Stimulated activated CD4-positive, alpha-beta T cell treated with anti-CD3 and anti-CD28 coated beads, Interleukin-4, amount 100 ng/mL, for 1 hour (primary cell): ENCODE results near the gene MRPS5.

Experiments used
- DNase-seq: peaks from one replicate; pipeline ENCODE4 v3.0.0-alpha.2; 2020

MRPS5 gene

DNA sequence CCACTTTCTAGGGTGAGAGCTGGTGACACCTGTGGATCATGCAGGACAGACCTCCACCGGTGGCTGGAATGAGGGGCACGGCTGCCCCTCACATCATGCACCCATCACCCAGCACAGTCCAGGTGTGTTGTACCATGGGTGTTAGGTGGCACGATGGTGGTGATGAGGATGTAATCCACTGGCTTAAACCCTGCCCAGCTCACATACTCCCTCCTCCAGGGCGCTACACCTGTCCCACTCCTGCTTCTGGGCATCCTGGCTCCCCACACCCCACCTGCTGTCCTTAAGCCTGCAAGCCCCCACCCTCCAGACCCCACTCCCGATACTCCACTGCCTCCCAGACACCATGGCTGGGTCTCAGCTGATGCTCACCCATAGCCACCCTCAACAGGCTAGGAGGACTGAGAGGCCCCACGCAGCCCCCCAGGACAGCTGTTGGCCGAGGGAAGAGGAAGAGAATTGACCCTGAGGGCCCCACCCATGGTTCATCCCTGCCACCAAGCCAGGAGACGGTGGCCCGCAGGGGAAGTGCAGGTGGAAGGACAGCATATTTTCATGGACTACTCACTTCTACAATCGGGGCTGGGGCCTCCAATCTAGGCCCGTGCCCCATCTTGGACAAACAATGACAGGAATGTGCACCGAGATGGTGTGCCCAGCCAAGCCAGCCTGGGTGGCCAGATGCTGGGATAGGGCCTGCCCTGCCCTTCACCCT, 61.8 kb downstream of the MRPS5 start:
- DNase-seq = no peak

DNA sequence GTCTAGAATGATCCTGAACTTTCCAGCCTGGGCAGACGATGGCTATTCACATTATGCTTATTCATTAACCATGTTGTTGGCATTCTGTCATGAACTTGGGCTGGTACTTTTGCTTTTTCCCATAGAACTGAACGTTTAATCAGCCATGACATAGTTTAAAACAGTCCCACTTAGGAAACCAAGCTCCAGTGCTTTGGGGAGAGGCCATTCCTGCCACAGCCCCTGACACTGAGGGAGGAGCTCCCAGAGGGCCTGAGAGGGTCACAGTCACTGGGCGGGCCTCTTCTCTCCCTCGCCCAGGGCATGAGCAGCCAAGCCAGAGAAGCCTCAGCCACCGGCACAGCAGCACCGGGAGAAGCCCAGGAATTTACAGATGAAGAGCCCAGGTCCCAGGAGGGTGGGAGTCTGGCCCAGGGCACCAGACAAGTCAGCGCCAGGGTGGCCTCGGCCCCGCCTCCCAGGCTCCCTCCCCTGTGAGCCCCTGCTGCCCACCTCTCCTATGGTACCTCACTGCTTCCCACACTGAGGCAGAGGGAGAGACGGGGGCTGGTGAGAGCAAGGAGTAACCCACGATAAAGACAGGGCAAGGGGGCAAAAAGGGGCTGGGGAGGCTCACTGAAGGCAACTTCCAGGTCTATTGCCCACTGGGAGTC, 62.5 kb downstream of the MRPS5 start:
- DNase-seq = no peak

DNA sequence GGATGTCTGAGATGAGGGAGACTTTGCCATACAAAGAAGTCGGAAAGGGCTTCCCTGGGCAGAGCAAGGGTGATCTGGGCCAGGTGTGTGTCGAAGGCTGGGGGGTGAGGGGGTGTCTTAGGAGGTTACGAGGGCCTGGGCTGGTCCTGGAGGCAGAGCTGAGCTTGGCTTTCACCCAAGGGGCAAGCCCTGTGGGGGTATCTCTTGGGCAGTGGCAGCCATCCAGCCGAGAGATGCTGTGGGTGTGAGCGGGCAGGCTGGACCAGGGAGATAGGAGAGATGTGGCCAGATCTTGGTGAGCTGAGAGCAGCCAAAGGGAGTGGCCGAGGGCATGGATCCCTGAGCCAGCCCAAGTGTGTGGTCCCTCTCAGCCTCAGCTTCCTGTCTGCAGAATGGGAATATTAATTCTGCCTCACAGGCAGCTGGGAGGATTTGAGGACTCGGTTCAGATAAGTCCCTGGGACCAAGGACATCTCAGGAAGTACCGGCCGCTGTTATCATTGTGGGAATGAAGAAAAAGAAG, 63.1 kb downstream of the MRPS5 start:
- DNase-seq = no peak

DNA sequence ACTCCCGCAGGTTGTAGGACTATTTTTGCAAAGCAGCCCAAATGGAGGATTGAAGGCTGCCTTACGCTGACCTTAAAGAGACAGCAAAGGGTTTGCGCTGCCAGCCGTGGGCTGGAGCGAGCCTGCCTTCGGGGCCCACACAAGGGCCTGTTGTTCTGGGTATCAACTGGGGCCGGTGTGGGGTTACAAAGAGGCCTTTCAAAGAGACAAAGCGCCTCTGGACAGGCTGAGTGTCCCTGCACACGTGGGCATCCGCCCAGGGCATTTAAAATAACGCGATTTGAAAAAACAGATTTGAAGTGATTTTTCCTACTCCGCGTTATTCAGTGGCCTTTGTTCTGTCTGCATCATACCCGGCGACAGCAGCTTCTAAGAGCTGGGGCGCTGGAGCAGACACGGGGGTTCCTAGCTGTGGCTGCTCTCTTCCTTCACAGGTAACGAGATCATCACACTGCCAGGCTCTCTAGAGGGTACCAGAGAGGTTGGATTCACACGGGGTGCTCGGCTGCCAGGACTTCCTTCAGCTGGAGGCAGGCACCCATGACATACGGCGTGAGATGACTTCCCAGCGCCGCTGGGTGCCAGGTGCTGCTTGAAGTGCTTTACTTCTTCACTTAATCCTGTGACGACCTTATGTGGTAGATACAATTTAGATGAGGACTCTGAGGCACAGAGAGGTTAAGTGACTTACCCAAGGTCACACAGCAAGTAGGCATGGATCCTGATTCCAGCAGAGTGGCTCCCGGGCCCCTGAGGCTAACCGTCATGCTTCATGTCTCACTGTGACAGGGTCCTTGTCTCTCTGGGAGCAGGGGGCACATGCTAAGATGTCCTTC, 63.9 kb downstream of the MRPS5 start:
- no peak for DNase-seq

DNA sequence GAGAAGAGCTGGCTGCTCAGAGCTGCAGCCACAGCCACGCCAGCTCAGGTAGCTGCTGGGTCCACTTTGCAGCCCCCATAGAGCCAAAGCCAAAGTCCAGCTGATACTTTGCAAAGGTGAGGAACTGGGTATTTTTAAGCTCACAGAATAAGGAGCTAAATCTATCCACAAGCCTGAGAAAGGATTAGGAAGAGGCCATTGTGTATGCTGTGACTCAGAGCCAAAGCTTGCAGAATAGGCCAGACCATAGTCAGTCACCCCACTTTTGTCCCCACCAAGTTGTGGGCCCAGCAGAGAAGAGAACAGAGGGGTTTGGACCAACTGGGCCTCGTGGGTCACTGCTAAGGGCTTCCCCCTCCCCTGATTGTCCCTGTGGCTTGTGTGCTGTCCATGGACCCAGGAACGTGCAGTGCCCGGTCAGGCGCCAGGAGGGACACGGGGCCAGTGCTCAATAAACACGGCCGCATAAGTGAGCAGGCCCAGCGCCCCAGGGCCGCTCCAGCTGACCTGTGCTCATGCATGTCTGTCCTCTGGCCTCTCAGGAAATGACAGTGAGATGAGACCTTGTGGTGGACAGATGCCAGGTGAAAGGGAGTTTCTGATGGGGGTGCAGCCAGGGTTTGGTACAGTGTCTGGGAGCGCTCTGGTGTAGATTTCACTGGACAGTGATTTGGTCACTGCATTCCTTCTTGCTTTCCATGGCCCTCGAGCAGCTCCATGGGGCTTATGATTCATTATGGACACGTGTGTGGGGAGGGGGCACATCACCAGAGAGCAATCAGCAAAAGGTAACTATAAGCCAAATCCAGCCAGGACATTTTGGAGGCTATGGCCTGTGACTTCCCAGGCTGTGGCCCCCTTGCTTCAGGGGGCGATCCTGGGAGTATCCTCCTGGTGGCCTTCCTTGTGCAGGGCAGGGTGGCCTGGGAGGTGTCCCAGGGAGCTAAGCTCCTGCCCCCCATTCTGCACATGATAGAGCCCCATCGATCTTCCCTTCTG, 64.8 kb downstream of the MRPS5 start:
- DNase-seq = no peak

DNA sequence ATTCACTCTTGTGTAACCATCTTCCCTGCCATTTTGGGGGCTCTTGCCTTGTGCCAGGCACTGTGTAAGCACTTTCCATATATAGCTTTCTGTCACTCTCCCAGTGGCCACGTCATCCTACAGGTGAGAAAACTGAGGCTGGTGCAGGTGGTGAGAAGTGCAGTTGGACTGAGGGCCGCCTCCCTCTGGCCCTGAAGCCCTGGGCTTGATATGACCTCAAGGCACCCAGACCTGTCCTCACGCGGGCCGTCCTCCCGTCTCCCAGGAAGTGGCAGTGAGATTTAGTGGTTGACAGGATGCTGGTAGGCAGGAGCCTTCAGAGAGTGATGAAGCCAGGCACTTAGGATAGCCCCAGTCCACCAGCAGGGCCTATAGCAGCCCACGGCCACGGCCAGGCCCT, 65.6 kb downstream of the MRPS5 start:
- no peak for DNase-seq

DNA sequence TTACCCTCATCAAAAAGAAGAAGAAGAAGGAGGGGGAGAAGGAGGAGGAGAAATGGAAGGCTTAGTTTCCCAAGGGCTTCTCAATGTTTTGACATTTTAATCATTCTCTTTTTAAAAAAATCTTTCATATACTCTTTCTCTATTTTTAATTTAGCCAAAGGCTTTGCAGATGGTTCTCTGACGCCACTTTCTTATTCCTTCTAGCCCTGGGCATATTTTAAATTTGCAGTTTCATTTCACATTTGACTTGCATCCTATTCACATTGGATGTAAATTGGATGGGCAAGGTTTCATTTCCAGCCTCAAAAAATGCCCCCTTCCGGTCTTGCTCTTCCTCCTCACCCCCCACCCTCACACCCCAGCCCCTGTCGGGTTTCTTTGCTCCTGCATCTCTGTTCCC, 66.3 kb downstream of the MRPS5 start:
- DNase-seq = no peak

DNA sequence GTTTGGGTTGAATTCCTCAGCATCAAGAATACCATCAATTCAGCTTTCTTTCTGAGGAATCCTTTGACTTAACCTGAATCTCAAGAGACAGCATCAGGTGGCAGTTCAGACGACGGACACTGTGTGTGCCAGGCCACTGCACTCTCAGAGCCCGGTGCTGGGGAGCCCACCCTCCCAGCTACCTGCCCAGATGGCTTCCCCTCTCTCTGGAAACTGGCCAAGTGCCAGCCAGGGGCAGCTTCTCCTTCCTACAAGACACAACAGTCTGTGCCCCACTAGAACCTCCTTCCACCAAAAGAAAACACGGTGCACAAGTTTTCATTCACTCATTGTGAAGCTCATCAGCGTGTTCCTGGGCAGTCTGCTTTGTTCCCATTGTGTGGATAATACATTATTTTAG, 67.6 kb downstream of the MRPS5 start:
- no peak for DNase-seq

DNA sequence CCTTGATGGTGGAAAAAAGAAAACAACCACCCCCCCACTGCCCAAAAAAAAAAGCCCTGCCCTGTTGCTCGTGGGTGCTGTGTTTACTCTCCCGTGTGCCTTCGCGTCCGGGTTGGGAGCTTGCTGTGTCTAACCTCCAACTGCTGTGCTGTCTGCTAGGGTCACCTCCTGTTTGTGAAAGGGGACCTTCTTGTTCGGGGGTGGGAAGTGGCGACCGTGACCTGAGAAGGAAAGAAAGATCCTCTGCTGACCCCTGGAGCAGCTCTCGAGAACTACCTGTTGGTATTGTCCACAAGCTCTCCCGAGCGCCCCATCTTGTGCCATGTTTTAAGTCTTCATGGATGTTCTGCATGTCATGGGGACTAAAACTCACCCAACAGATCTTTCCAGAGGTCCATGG, 68.1 kb downstream of the MRPS5 start:
- no peak for DNase-seq

DNA sequence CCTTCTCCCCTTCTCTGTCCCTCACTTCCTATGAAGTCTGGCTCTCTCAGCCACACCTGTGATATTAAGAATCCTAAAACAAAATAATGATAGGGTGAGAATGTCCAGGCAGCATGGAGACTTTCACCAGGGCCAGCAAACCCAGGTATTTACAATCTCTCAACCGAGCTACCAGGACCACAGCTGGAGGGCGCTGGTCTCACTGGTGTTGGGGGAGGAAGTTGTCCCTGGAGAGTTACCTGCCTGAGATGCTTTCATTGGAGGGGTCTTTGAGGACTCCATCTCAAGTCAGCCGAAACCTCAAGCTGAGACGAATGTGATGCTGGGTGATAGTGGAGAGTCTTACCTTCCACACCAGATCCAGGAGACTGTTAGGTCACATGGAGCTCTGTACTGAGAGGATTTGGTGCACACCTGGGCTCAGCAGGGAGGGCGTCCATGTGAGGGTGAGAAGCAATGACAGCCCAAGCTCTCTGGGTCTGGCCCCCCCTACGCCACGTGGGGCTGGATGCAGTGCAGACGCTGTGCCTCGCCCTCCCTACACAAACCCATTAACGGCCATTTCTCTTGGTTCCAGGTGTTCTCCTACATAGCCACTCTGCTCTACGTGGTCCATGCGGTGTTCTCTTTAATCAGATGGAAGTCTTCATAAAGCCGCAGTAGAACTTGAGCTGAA, 68.7 kb downstream of the MRPS5 start:
- DNase-seq = no peak

DNA sequence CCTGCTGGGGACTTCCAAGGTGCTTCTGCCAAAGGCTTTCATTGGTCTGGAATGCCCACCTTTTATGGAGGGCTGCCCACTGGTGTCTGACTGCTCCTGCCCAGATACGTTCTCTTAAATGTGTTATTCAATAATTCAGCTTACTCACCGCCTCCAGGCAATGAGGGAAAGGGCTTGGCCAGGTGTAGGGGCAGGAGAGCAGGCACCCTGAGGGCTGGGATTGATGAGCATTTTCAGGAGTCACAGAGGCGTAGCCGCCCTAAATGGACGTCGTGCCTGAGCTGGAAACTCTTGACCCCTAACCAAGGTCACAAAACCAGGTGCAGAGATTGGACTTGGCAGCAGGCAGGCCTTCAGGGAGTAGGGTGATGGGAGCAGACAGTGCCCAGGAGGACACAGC, 69.3 kb downstream of the MRPS5 start:
- DNase-seq = no peak

DNA sequence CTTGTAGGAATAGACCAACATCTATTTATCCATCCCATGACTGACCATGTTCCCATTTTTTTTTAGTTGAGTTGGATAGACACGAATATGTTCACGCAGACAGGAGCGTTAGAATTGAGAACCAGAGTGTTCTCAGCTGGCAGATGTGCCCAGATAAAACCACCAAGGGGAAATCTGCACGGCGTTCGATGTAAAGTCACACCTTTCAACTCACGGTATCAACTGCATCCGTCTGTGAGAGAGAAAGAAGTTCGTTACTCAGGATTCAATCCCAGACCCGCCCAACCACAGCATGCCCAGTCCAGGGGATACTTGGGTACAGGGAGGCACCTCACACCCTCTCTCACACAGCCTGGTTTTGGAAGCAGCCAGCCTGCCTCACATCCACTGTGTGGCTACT, 70.0 kb downstream of the MRPS5 start:
- no peak for DNase-seq

DNA sequence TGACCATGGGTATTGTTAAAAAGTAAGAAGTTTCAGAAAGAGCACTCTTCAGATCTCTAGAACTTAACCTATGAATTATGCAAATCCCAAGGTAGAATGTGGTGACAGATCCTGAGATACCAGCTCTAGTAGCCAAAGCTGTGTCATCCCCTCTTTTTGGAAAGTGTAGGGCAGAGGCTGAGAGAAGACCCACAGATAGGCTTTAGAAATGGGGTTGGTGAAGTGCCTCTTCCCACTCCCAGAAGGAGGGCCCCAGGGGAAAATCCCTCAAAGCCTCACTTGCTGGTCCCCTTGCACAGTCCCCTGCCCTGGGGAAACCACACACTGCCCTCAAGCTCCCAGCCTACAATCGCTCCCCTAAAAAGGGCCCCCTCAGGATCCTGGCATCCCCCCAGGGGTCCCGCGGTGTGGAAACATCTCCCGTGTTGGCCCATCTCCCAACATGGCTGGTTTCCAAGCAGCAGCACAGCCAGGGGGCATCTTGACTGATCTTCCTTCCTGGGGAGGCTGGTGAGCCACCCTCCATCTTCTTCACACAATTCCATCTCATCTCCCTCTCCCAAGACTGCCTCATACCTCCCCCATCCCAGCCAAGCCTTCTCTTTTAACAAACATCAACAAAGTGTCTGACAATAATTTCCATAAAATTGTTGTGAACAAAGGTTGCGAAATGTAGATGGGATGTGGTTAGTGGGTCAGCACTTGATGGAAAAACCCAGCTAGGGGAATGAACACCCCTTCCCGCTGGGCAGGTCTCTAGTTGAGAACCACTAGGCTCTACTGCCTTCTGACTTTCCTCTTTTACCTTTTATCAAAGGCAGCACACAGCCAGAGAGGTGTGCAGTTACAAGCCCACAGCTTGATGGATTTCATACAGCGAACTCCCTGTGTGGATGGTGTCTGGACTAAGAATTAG, 71.0 kb downstream of the MRPS5 start:
- DNase-seq = no peak

DNA sequence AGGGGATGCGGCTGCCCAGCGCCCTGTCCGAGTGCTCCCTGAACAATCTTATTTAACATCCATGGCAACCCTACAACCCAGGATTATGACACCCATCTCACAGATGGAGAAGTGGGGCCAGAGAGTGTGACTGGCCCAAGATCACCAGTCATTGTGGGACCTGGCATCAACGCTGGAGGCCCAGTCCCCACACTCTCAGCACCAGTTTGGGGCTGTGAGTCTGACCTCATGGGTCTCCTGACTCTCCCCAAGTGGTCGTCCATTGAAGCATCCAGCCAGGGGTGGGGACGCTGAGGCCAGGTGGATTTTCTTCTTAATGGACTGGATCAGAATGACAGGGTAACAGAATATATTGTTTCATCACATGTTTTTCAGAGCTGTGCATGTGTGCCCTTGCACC, 71.6 kb downstream of the MRPS5 start:
- DNase-seq = no peak

DNA sequence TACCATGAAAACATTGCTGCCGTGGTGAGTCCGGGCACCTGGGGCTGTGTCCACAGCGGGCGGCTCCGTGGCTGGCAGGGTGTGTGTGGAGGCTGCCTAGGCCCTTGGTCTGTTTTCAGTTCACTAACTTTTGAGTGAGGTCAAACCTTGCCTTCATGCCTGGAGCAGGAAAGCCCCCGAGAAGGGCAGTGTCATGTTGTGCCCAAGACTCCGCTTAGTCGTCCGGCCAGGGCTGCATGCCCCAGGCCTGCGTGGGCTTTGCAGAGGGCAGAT, 72.0 kb downstream of the MRPS5 start:
- no peak for DNase-seq

DNA sequence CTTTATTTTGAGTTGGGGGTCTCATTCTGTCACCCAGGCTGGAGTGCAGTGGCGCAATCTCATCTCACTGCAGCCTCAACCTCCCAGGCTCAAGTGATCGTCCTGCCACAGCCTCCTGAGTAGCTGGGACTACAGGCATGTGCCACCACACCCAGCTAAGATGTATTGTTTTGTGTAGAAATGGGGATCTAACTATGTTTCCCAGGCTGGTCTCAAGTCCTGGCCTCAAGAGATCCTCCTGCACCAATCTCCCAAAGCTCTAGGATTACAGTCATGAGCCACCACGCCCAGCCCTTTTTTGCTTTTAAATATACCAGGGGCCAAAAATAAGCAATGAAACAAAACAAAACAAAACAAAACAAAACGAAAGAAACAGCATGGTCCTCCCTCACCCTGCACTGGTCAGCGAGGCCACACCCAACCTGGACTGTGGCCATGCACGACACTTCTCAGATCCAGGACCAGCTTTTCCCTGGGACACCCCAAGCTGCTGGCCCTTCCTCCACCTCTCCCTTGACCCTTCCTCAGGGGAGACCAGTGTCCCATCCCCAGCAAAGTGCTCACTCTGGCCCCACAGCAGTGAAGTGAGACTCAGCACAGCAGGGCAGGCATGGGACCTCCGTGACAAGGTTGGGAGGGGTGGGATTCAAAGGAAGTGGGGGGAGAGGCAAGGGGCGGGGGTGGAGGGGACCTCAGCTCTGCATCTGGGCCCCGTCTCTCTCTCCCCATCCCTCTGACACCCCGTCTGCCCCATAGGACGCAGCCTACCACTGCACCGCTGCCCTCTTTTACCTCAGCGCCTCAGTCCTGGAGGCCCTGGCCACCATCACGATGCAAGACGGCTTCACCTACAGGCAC, 72.6 kb downstream of the MRPS5 start:
- DNase-seq = no peak

DNA sequence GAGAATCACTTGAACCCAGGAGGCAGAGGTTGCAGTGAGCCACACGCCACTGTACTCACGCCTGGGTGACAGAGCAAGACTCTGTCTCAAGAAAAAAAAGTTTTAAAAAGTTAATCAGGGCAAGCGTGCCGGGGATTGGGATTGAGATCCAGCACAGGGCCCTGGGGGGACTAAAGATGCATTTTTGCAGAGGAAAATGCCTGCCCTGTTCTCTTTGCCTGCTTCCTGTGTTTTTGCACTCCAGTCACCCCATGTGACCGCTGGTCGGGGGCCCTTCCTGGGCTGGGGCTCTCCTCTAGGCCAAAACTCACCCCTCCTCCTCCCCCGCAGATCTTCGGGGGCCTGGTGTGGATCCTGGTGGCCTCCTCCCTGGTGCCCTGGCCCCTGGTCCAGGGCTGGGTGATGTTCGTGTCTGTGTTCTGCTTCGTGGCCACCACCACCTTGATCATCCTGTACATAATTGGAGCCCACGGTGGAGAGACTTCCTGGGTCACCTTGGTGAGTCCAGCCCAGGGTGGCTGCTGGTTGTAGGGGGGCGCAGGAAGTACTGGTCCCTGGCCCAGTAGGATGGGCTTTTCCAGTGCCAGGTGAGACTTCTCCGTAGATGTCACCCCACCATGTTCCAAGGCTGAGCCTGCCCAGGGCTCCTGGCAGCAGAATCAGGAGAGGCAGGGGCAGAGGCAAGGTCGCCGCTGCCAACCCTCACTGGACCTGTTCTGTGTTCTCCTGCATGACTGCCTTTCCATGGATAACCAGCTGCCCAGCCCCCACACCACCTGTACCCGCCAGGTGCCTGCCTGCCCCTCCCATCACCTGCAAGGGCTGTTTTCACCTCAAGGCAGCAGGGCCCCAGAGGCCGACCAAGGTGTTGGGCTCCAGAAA, 73.7 kb downstream of the MRPS5 start:
- no peak for DNase-seq

DNA sequence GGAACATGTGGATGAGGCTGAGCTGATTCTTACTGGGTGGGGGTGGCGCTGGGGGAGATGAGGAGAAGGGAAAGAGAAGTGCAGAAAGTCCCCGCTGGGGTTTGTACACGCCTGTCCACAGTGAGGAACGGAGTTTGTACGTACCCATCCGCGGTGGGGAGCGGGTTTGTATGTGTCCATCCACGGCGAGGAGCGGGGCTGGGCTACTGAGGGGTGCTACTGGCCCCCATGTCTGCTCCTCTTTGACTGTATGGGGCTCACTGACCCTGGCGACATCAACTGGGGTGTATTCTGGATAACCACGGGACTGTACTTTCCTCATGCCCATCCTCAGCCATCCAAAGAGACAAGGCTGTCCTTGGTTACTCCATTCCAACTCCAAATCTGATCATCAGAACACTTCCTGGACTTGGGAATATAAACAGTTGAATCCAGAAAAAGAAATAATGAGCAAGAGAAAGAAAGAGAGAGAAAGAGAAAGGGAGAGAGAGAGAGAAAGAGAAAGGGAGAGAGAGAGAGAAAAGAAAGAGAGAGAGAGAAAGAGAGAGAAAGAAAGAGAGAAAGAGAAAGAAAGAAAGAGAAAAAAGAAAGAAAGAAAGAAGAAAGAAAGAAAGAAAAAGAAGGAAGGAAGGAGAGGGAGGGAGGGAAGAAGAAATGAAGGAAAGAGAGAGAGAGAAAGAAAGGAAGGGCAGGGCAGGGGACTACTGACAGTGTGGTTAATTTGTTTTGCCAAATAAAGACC, 75.1 kb downstream of the MRPS5 start:
- DNase-seq = no peak
